ENCODE data around the gene ANKRD52. TPM values are rescaled to one million over a fixed set of nuclear protein-coding genes. Genes with fewer than 3 reads are reported as not detected.

The ANKRD52 gene
- polyA plus RNA-seq, 2 of the 4 experiments (the other 2 are of a cell fraction), result 26.1 to 48.7 TPM

GRCh38 chr12:56299308-56299852 lies 41.2 kb upstream of the ANKRD52 start:
- 4% methylated on average over 10 of the region's 10 CpGs for WGBS (ENCODE audit: missing lambda C conversion rate)
- H3K4me1 ChIP-seq, result peaks cover 23% of the 10 kb centered on the region; the same call in 2 of the 3 replicates
- DNase-seq (ENCODE audit: low read depth in 1 of 2, low spot score in 1 of 2) (peak in 1 of 2 experiments; percentile 27), ATAC-seq (peak; percentile 27 to 55), FAIRE-seq (no peak)
- ChIA-PET CTCF (interaction anchor here (0.9 to 3.5 kb wide), 7 partner anchors 9 to 109 kb away, joined by 3 to 13 read pairs (median 4); partner anchors contain the start of genes ANKRD52, COQ10A, RNF41 and SMARCC2), POLR2A (interaction anchor here (0.6 to 2.9 kb wide), 6 partner anchors 9 to 124 kb away, joined by 3 to 11 read pairs (median 3); partner anchors contain the start of genes ANKRD52, CNPY2 and RNF41)
- peak overlapping the region; percentile 78 for H3K4me2 ChIP-seq
- peak overlapping the region; percentile 69 for H3K4me3 ChIP-seq
- no peaks in the 10 kb centered on the region for H3K9me3 ChIP-seq
- no peak for TF ChIP-seq KDM1A (IDR thresholded peaks at IDR 0.05; ENCODE audit: low read depth)
- TF ChIP-seq USF2 (IDR thresholded peaks at IDR 0.05), result peak; percentile 66
- H3K27ac ChIP-seq, result peak overlapping the region; percentile 90 to 91

- H3K4me1 ChIP-seq, result peaks cover 23% of the 10 kb centered on the region; the same call in 2 of the 3 replicates
- H3K9me3 ChIP-seq, result no peaks in the 10 kb centered on the region
- FAIRE-seq (no peak), ATAC-seq (no peak), DNase-seq (ENCODE audit: low read depth in 1 of 2, low spot score in 1 of 2) (no peak)
- H3K4me3 ChIP-seq, result peak overlapping the region; percentile 69
- H3K27ac ChIP-seq, result peak overlapping the region; percentile 90 to 91
- CTCF ChIA-PET, result interaction anchor here (0.9 to 3.5 kb wide), 9 partner anchors 10 to 109 kb away, joined by 3 to 13 read pairs (median 4); partner anchors contain the start of genes ANKRD52, COQ10A, RNF41 and SMARCC2
- H3K4me2 ChIP-seq, result peak overlapping the region; percentile 78
- TF ChIP-seq HMGXB4 (CRISPR knock-in tag; IDR thresholded peaks at IDR 0.05; ENCODE audit: borderline replicate concordance) (no peak), CHD2 (IDR thresholded peaks at IDR 0.05; ENCODE audit: low read length, partially characterized antibody) (no peak), ZC3H11A (IDR thresholded peaks at IDR 0.05) (no peak), ZNF302 (CRISPR knock-in tag; IDR thresholded peaks at IDR 0.05) (no peak), SREBF2 (IDR thresholded peaks at IDR 0.05) (no peak), CBX2 (IDR thresholded peaks at IDR 0.05; ENCODE audit: borderline replicate concordance, low read depth) (no peak)
- 80% methylated on average over 5 of the region's 5 CpGs for WGBS (ENCODE audit: missing lambda C conversion rate)
- POLR2A ChIA-PET, result interaction anchor here (1.0 to 2.9 kb wide), 4 partner anchors 17 to 77 kb away, joined by 3 to 11 read pairs (median 3); partner anchors contain the start of genes ANKRD52, CNPY2 and RNF41
Measured at GRCh38 chr12:56298828-56299227, 40.6 kb upstream of the ANKRD52 start.

GRCh38 chr12:56297400-56297799 lies 39.2 kb upstream of the ANKRD52 start:
- H3K4me3 ChIP-seq, result no peak overlapping the region
- H3K9me3 ChIP-seq, result no peaks in the 10 kb centered on the region
- H3K4me1 ChIP-seq, result peaks cover 23% of the 10 kb centered on the region; the same call in 2 of the 3 replicates
- ChIA-PET POLR2A (interaction anchor here (0.6 to 1.1 kb wide), 2 partner anchors 16 to 19 kb away, joined by 3 to 4 read pairs; partner anchors contain the start of gene CNPY2), CTCF (interaction anchor here (0.6 to 3.5 kb wide), 6 partner anchors 27 to 143 kb away, joined by 3 to 13 read pairs (median 4); partner anchors contain the start of genes COQ10A and SMARCC2)
- DNase-seq (ENCODE audit: low read depth in 1 of 2, low spot score in 1 of 2) (no peak), ATAC-seq (no peak), FAIRE-seq (no peak)
- H3K4me2 ChIP-seq, result no peak overlapping the region
- TF ChIP-seq MAFK (IDR thresholded peaks at IDR 0.05; ENCODE audit: partially characterized antibody) (no peak), HEYL (CRISPR knock-in tag; IDR thresholded peaks at IDR 0.05) (no peak), REST (IDR thresholded peaks at IDR 0.05) (no peak), GATA3 (IDR thresholded peaks at IDR 0.05; ENCODE audit: borderline replicate concordance) (no peak), PHF8 (IDR thresholded peaks at IDR 0.05; ENCODE audit: borderline replicate concordance, low read depth) (no peak), BHLHE40 (IDR thresholded peaks at IDR 0.05; ENCODE audit: low read depth, low read length) (no peak), MAZ (IDR thresholded peaks at IDR 0.05; ENCODE audit: borderline replicate concordance, low read depth, low read length) (no peak), HES2 (IDR thresholded peaks at IDR 0.05) (no peak), HDAC2 (IDR thresholded peaks at IDR 0.05) (no peak), TFCP2L1 (CRISPR knock-in tag; IDR thresholded peaks at IDR 0.05) (no peak), RFX5 (IDR thresholded peaks at IDR 0.05) (no peak), BCL3 (IDR thresholded peaks at IDR 0.05) (no peak), USF2 (IDR thresholded peaks at IDR 0.05) (no peak), CBX2 (IDR thresholded peaks at IDR 0.05; ENCODE audit: borderline replicate concordance, low read depth) (no peak), CHD4 (IDR thresholded peaks at IDR 0.05; ENCODE audit: borderline replicate concordance) (no peak)
- WGBS (ENCODE audit: missing lambda C conversion rate), result 91% methylated on average over 8 of the region's 8 CpGs
- H3K27ac ChIP-seq, result no peak overlapping the region

All from A549 (cell line).